Glomerular visceral epithelial cell (primary cell): ENCODE results near the gene GBP3.
"Not testable (repeated sequence)": the region's sequence is repeated elsewhere in the genome, so short reads cannot be mapped to it uniquely, and the experiment has no call there.

Source experiments
- DNase-seq: peaks from one replicate; pipeline ENCODE4 v3.0.0-alpha.2; 2016; ENCODE audit errors: extremely low spot score

Gene GBP3

GRCh38 chr1:89041119-89041641 lies 18.5 kb upstream of the GBP3 start:
- peak; percentile 23 for DNase-seq

- no peak for DNase-seq
These were observed 17.6 kb upstream of the GBP3 start for GRCh38 chr1:89040315-89040626.

- DNase-seq, result no peak
These were observed 14.5 kb upstream of the GBP3 start for GRCh38 chr1:89037186-89037585.

GRCh38 chr1:89035080-89035479 lies 12.4 kb upstream of the GBP3 start:
- no peak for DNase-seq

- DNase-seq, result not testable (repeated sequence)
These were observed 11.3 kb upstream of the GBP3 start for GRCh38 chr1:89034004-89034403.

- not testable (repeated sequence) for DNase-seq
These were observed 6.4 kb upstream of the GBP3 start for GRCh38 chr1:89029051-89029450.

GRCh38 chr1:89025928-89026327 lies 3.3 kb upstream of the GBP3 start:
- DNase-seq, result no peak

- no peak for DNase-seq
These were observed 360 bp upstream of the GBP3 start for GRCh38 chr1:89023026-89023425.

GRCh38 chr1:89018318-89018717 lies 4.3 kb downstream of the GBP3 start:
- not testable (repeated sequence) for DNase-seq

GRCh38 chr1:89008511-89008910 lies 14.2 kb downstream of the GBP3 start:
- DNase-seq, result no peak

GRCh38 chr1:89005286-89006151 lies 17.1 kb downstream of the GBP3 start:
- DNase-seq, result no peak

- DNase-seq, result not testable (repeated sequence)
These were observed 20.5 kb downstream of the GBP3 start for GRCh38 chr1:89002176-89002575.

- no peak for DNase-seq
These were observed 21.2 kb downstream of the GBP3 start for GRCh38 chr1:89001510-89001909.

GRCh38 chr1:88998716-88999115 lies 23.9 kb downstream of the GBP3 start:
- DNase-seq, result peak; percentile 69

- no peak for DNase-seq
These were observed 32.2 kb downstream of the GBP3 start for GRCh38 chr1:88990426-88990825.

- no peak for DNase-seq
These were observed 37.0 kb downstream of the GBP3 start for GRCh38 chr1:88985692-88986091.

GRCh38 chr1:88985032-88985431 lies 37.6 kb downstream of the GBP3 start:
- DNase-seq, result peak; percentile 56

- no peak for DNase-seq
These were observed 38.1 kb downstream of the GBP3 start for GRCh38 chr1:88984569-88984968.

- peak; percentile 25 for DNase-seq
These were observed 38.7 kb downstream of the GBP3 start for GRCh38 chr1:88983791-88984559.

- no peak for DNase-seq
These were observed 40.6 kb downstream of the GBP3 start for GRCh38 chr1:88982055-88982454.

GRCh38 chr1:88981506-88981905 lies 41.2 kb downstream of the GBP3 start:
- DNase-seq, result not testable (repeated sequence)

- no peak for DNase-seq
These were observed 41.8 kb downstream of the GBP3 start for GRCh38 chr1:88980870-88981269.

- DNase-seq, result no peak
These were observed 42.9 kb downstream of the GBP3 start for GRCh38 chr1:88979749-88980116.
